Activated T-cell treated with anti-CD3 and anti-CD28 coated beads for 4 hours (primary cell): Measurements from ENCODE around the gene KCNIP2.

Source experiments
- DNase-seq: peaks from one replicate; pipeline ENCODE4 v3.0.0-alpha.2; 2020

KCNIP2 gene

GRCh38 chr10:101850749-101851148, 7.1 kb upstream of the KCNIP2 start:
- no peak for DNase-seq

- no peak for DNase-seq
Measured at GRCh38 chr10:101848894-101849351, 5.3 kb upstream of the KCNIP2 start.

- DNase-seq: no peak
Measured at GRCh38 chr10:101848408-101848807, 4.8 kb upstream of the KCNIP2 start.

- DNase-seq: no peak
Measured at GRCh38 chr10:101845893-101846292, 2.3 kb upstream of the KCNIP2 start.

- no peak for DNase-seq
Measured at GRCh38 chr10:101841826-101842225, 1.8 kb downstream of the KCNIP2 start.

- peak; percentile 61 for DNase-seq
Measured at GRCh38 chr10:101840741-101841453, 2.7 kb downstream of the KCNIP2 start.

GRCh38 chr10:101840102-101840684, 3.4 kb downstream of the KCNIP2 start:
- no peak for DNase-seq

GRCh38 chr10:101839416-101840063, 4.1 kb downstream of the KCNIP2 start:
- DNase-seq: peak; percentile 57

GRCh38 chr10:101839002-101839401, 4.6 kb downstream of the KCNIP2 start:
- no peak for DNase-seq

- no peak for DNase-seq
Measured at GRCh38 chr10:101838416-101838970, 5.1 kb downstream of the KCNIP2 start.

GRCh38 chr10:101837748-101838147, 5.9 kb downstream of the KCNIP2 start:
- DNase-seq: no peak

- no peak for DNase-seq
Measured at GRCh38 chr10:101835362-101835761, 8.2 kb downstream of the KCNIP2 start.

- no peak for DNase-seq
Measured at GRCh38 chr10:101834341-101834740, 9.3 kb downstream of the KCNIP2 start.

- no peak for DNase-seq
Measured at GRCh38 chr10:101833466-101833865, 10.1 kb downstream of the KCNIP2 start.

GRCh38 chr10:101832325-101832771, 11.3 kb downstream of the KCNIP2 start:
- no peak for DNase-seq

GRCh38 chr10:101831169-101831811, 12.3 kb downstream of the KCNIP2 start:
- DNase-seq: no peak

- peak; percentile 91 for DNase-seq
Measured at GRCh38 chr10:101830322-101831168, 13.1 kb downstream of the KCNIP2 start.

GRCh38 chr10:101829561-101830315, 13.9 kb downstream of the KCNIP2 start:
- peak; percentile 61 for DNase-seq

GRCh38 chr10:101828766-101829551, 14.6 kb downstream of the KCNIP2 start:
- DNase-seq: no peak

GRCh38 chr10:101827919-101828600, 15.5 kb downstream of the KCNIP2 start:
- no peak for DNase-seq
